HL-60 (cell line): ENCODE results near the gene VAMP4.

Source experiments
- DNase-seq, 2 experiments: peaks; one replicate each; pipeline ENCODE4 v3.0.0-alpha.2; 2010 to 2020; ENCODE audit warnings: low read depth in 1 of 2, low spot score in 1 of 2
- H3K27ac ChIP-seq: fragments of 250-450 bp; sonication (Bioruptor Pico); replicated peaks from 2 replicates; pipeline ENCODE4 v1.5.1; 2020; ENCODE audit warnings: mild to moderate bottlenecking, moderate library complexity
- H3K27me3 ChIP-seq: fragments of 250-450 bp; sonication (Bioruptor Pico); 2 replicates; pipeline ENCODE4 v1.5.1; 2021; ENCODE audit warnings: mild to moderate bottlenecking, moderate library complexity; ENCODE audit not compliant: insufficient read depth, poor library complexity, severe bottlenecking
- H3K4me3 ChIP-seq: replicated peaks from 2 replicates; pipeline ENCODE4 v1.5.1; 2011; ENCODE audit warnings: mild to moderate bottlenecking, control low read depth, low read length; ENCODE audit not compliant: insufficient read depth
- GABPA ChIP-seq: IDR thresholded peaks from 2 replicates; pipeline ENCODE4 v1.6.1; 2012; ENCODE audit warnings: low read depth
- POLR2AphosphoS5 ChIP-seq: IDR thresholded peaks from 2 replicates; pipeline ENCODE4 v1.6.1; 2012; ENCODE audit warnings: low read depth
- SPI1 ChIP-seq: IDR thresholded peaks from 2 replicates; pipeline ENCODE4 v1.6.1; 2012; ENCODE audit warnings: low read depth, mild to moderate bottlenecking, borderline replicate concordance
- TF ChIP-seq, protein P1 (sequence below): IDR thresholded peaks from 2 replicates; pipeline ENCODE4 v1.6.1; 2012; ENCODE audit warnings: low read depth; ENCODE audit not compliant: insufficient replicate concordance
- TF ChIP-seq, protein P2 (sequence below): IDR thresholded peaks from one replicate; pipeline ENCODE4 v1.5.1; 2011; ENCODE audit warnings: low read length, control low read depth, inconsistent platforms; ENCODE audit not compliant: insufficient read depth

The VAMP4 gene

DNA sequence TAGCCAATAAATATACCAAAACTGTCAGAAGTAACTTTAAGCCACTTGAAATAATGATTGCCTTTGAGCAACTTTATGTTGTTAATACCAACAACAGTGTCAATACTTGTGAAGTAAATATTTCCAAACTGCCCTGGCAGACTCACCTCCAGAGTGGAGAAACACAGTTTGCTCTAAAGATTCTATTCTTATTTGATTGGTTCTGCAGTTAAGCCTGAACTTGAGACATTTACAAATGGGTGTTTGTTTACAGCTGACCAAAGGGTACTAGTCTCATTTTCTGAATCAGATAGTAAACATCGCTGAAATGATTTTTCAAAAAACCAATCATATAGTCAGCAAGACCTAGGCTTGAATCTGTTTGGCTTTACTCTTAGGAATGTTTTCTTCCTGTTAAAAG, 88.1 kb downstream of the VAMP4 start:
- TF ChIP-seq, protein P1, sequence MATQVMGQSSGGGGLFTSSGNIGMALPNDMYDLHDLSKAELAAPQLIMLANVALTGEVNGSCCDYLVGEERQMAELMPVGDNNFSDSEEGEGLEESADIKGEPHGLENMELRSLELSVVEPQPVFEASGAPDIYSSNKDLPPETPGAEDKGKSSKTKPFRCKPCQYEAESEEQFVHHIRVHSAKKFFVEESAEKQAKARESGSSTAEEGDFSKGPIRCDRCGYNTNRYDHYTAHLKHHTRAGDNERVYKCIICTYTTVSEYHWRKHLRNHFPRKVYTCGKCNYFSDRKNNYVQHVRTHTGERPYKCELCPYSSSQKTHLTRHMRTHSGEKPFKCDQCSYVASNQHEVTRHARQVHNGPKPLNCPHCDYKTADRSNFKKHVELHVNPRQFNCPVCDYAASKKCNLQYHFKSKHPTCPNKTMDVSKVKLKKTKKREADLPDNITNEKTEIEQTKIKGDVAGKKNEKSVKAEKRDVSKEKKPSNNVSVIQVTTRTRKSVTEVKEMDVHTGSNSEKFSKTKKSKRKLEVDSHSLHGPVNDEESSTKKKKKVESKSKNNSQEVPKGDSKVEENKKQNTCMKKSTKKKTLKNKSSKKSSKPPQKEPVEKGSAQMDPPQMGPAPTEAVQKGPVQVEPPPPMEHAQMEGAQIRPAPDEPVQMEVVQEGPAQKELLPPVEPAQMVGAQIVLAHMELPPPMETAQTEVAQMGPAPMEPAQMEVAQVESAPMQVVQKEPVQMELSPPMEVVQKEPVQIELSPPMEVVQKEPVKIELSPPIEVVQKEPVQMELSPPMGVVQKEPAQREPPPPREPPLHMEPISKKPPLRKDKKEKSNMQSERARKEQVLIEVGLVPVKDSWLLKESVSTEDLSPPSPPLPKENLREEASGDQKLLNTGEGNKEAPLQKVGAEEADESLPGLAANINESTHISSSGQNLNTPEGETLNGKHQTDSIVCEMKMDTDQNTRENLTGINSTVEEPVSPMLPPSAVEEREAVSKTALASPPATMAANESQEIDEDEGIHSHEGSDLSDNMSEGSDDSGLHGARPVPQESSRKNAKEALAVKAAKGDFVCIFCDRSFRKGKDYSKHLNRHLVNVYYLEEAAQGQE: no peak
- TF ChIP-seq, protein P2, sequence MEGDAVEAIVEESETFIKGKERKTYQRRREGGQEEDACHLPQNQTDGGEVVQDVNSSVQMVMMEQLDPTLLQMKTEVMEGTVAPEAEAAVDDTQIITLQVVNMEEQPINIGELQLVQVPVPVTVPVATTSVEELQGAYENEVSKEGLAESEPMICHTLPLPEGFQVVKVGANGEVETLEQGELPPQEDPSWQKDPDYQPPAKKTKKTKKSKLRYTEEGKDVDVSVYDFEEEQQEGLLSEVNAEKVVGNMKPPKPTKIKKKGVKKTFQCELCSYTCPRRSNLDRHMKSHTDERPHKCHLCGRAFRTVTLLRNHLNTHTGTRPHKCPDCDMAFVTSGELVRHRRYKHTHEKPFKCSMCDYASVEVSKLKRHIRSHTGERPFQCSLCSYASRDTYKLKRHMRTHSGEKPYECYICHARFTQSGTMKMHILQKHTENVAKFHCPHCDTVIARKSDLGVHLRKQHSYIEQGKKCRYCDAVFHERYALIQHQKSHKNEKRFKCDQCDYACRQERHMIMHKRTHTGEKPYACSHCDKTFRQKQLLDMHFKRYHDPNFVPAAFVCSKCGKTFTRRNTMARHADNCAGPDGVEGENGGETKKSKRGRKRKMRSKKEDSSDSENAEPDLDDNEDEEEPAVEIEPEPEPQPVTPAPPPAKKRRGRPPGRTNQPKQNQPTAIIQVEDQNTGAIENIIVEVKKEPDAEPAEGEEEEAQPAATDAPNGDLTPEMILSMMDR: no peak
- TF ChIP-seq SPI1 (no peak), GABPA (no peak), POLR2AphosphoS5 (no peak)

DNA sequence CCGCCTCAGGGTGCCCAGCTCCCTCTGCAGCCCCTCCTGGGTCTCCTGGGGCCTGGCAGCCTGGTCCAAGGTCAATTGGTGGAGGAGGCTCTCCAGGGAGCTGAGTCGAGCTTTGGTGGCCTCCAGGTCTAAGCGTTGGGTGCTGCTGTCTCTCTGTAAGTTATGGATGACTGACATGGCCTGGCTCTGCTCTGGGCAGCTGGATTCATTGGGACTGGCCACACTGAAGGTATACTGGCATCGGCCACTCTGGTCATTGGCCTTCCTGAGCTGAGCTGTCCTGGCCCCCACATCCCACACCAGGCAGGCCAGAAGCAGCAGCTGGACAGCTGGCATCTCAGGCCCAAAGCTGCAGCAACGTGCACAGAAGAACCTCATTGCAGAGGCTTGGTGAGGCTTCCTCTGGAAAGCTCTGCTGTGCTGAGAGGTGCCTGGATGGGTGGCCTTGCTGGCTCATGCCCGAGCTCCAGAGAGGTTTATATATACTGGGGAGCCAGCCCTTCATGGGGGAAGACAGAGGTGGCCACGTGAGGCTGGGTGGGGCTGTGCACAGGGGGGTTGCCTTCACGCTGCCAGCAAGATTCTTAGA, 89.5 kb downstream of the VAMP4 start, which contains the start of gene MYOC:
Gene MYOC, minus strand, starts transcription at position 455 of the 589 bp plus-strand sequence. Its CDS starts 77 bp downstream, at position 378.
- H3K27ac ChIP-seq: no peak within 1 kb of the TSS
- H3K4me3 ChIP-seq: no peak within 1 kb of the TSS
- DNase-seq: no peak
- TF ChIP-seq, protein P1: no peak
- no peak for TF ChIP-seq SPI1
- TF ChIP-seq POLR2AphosphoS5: no peak
- peaks cover 9% of the 10 kb centered on the region for H3K27me3 ChIP-seq

More for the DNA sequence above, 88.1 kb downstream of the VAMP4 start:
- Histone ChIP-seq H3K4me3 (no peak overlapping the region), H3K27ac (no peak overlapping the region), H3K27me3 (peaks cover 9% of the 10 kb centered on the region)
- DNase-seq: no peak
